ENCODE data around the gene BNC2. TPM values are rescaled to one million over a fixed set of nuclear protein-coding genes. Genes with fewer than 3 reads are reported as not detected.
A peak's percentile ranks its signal among the peaks of the same experiment; 100 is the strongest.

Gene BNC2
- polyA plus RNA-seq, 1 experiment, result 17.5 TPM

DNA sequence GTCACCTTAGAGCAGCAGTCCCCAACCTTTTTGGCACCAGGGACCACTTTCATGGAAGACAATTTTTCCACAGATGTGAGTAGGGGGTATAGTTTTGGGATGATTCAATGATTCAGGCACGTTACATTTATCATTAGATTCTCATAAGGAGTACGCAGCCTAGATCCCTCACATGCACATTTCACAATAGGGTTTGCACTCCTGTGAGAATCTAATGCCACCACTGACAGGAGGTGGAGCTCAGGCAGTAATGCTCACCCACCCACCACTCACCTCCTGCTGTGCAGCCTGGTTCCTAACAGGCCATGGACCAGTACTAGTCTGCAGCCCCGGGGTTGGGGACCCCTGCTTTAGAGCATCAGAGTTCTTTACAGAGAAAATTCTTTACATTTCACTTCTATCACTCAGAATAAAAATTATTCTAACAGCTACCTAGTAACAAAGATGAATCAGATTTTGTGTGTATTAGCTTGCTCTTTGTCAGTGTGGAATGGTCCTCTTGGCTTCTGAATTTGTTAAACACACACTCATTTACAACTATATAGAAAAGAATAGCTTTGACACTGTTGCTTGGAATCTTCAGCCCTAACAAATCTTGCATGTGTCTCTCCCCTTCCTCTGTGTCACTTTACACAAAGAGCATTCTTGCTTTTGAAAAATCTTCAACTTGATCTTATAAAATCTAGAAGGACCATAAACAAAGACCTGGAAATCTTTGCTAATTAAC is 438.6 kb downstream of the BNC2 start:
- ChIA-PET POLR2A (no interaction called here), CTCF (no interaction called here)
- DNase-seq (ENCODE audit: low read depth), result no peak
- no peak overlapping the region for H3K4me3 ChIP-seq (ENCODE audit: low read depth, low read length)
- H3K36me3 ChIP-seq (ENCODE audit: control insufficient read depth, insufficient read depth, low read length), result no peaks in the 10 kb centered on the region
- H3K27me3 ChIP-seq (ENCODE audit: control insufficient read depth, insufficient read depth, low read length), result no peaks in the 10 kb centered on the region
- TF ChIP-seq, protein P1, sequence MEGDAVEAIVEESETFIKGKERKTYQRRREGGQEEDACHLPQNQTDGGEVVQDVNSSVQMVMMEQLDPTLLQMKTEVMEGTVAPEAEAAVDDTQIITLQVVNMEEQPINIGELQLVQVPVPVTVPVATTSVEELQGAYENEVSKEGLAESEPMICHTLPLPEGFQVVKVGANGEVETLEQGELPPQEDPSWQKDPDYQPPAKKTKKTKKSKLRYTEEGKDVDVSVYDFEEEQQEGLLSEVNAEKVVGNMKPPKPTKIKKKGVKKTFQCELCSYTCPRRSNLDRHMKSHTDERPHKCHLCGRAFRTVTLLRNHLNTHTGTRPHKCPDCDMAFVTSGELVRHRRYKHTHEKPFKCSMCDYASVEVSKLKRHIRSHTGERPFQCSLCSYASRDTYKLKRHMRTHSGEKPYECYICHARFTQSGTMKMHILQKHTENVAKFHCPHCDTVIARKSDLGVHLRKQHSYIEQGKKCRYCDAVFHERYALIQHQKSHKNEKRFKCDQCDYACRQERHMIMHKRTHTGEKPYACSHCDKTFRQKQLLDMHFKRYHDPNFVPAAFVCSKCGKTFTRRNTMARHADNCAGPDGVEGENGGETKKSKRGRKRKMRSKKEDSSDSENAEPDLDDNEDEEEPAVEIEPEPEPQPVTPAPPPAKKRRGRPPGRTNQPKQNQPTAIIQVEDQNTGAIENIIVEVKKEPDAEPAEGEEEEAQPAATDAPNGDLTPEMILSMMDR (IDR thresholded peaks at IDR 0.05; ENCODE audit: insufficient read depth, low read depth, low read length), result no peak

DNA sequence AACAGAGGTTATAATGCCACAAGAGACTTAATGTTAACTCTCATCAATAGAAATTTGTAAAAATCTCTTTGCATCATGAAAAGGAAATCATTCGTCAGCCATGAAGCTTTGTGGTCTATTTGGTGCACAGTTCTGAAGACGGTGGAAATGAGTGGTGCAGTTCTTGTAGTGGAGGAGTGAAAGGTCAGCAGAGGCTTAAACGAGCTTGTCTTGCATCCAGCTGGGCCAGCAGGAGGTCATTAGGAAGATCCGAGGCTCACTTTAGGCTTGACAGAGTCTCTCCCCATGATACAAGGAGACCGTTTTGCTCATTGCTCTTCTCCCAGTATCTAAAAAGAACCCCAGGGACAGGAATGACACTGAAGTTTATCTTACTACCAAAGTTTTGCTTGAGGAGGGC is 440.8 kb downstream of the BNC2 start:
- CTCF ChIA-PET, result no interaction called here
- no peak overlapping the region for H3K4me3 ChIP-seq (ENCODE audit: low read depth, low read length)
- TF ChIP-seq, protein P1 (IDR thresholded peaks at IDR 0.05; ENCODE audit: insufficient read depth, low read depth, low read length), result no peak
- no peaks in the 10 kb centered on the region for H3K27me3 ChIP-seq (ENCODE audit: control insufficient read depth, insufficient read depth, low read length)
- no peaks in the 10 kb centered on the region for H3K36me3 ChIP-seq (ENCODE audit: control insufficient read depth, insufficient read depth, low read length)
- no peak for DNase-seq (ENCODE audit: low read depth)
- POLR2A ChIA-PET, result no interaction called here

DNA sequence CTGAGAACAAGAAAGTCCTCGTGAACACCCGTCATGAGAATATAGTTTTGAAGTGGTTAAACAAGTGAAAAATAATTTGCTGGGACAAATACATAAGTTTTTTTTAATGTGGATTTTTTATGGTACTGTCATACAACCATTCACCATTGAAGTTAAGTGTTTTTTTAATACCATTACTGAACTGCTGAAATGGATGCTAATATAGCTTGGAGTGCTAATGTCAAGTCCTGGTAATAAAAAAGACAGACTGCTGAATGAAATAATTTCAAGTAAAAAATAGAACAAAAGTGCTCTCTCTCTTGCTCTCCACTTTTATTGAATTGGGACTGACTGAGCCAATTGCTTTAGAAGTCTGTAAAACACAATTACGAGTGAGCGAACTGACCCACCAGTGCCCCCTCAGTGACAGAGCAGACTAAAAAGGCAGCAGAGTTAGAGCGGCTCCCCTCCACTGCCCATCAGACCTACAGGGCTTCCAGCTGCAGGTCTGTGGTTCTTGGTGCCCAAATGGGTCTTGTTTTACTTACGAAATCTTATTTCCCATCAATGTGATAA is 442.5 kb downstream of the BNC2 start:
- ChIA-PET POLR2A (no interaction called here), CTCF (no interaction called here)
- Histone ChIP-seq H3K27me3 (ENCODE audit: control insufficient read depth, insufficient read depth, low read length) (no peaks in the 10 kb centered on the region), H3K36me3 (ENCODE audit: control insufficient read depth, insufficient read depth, low read length) (no peaks in the 10 kb centered on the region), H3K4me3 (ENCODE audit: low read depth, low read length) (no peak overlapping the region)
- DNase-seq (ENCODE audit: low read depth), result no peak
- TF ChIP-seq, protein P1 (IDR thresholded peaks at IDR 0.05; ENCODE audit: insufficient read depth, low read depth, low read length), result no peak

DNA sequence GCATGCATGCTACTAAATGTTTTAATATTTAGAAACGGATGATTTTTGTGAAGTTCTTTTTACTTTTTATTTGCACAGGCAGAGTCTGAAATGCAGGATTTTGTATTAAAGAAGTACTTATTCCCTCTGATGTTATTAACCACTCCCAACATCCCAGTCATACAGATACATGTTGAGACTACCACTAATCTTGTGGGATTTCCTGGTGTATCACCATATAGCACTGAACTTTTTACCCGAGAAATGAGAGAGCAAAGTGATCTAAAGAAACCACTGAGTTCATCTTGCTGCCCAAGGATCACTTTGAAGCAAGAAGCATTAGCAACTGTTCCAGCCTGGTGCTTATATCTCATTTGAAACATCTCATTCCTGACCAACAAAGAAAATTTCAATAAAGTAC is 443.8 kb downstream of the BNC2 start:
- Histone ChIP-seq H3K4me3 (ENCODE audit: low read depth, low read length) (no peak overlapping the region), H3K27me3 (ENCODE audit: control insufficient read depth, insufficient read depth, low read length) (no peaks in the 10 kb centered on the region), H3K36me3 (ENCODE audit: control insufficient read depth, insufficient read depth, low read length) (no peaks in the 10 kb centered on the region)
- CTCF ChIA-PET, result no interaction called here
- no peak for DNase-seq (ENCODE audit: low read depth)
- POLR2A ChIA-PET, result no interaction called here
- TF ChIP-seq, protein P1 (IDR thresholded peaks at IDR 0.05; ENCODE audit: insufficient read depth, low read depth, low read length), result no peak

DNA sequence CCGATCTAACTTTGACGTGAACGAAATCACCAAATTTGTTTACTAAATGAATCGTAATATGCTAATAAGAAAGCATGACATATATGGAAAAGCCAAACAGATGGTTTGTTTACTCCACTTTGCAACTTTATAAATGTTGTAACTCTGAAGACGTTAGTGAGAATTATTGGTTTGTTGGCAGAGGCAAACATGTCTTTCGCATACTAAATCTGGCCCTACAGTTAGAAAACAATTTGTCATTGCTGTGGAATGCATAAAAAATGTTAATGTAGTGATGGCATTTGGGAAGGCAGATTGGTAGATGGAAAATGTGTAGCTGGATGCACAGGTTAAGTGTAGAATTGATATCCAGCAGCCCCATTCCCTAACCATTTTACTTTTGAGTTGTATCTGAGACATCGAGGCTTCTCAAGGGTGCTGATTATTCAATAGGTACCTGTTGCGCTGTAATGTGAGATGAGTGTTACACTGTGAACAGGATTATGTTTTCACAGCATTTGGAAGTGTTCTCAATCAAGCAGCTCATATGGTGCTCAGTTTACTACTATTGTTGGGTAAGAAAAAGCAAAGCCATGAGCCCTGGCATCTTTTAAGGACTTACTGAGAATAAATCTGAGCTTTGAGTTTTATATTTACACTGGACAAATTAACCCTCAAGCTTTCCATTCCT is 444.8 kb downstream of the BNC2 start:
- POLR2A ChIA-PET, result no interaction called here
- H3K36me3 ChIP-seq (ENCODE audit: control insufficient read depth, insufficient read depth, low read length), result no peaks in the 10 kb centered on the region
- TF ChIP-seq, protein P1 (IDR thresholded peaks at IDR 0.05; ENCODE audit: insufficient read depth, low read depth, low read length), result no peak
- no peaks in the 10 kb centered on the region for H3K27me3 ChIP-seq (ENCODE audit: control insufficient read depth, insufficient read depth, low read length)
- CTCF ChIA-PET, result interaction anchor here (0.6 kb wide), 1 partner anchor 541 kb away, joined by 3 read pairs; no protein-coding TSS in a partner anchor
- no peak overlapping the region for H3K4me3 ChIP-seq (ENCODE audit: low read depth, low read length)
- peak; percentile 29 for DNase-seq (ENCODE audit: low read depth)
